Body of pancreas (tissue), 4 donors: ENCODE measurements around the gene ZNF268. TPM values are rescaled to one million over a fixed set of nuclear protein-coding genes. Genes with fewer than 3 reads are reported as not detected.

Source experiments
- ATAC-seq: fragments of 150-250 bp; one replicate; pipeline ENCODE4 v1.9.1; 2016
- DNase-seq, 4 donors: peaks; one replicate each; pipeline ENCODE4 v3.0.0-alpha.2; 2019
- H3K27ac ChIP-seq, 4 donors: fragments of 200-600 bp; sonication (generic); 1 replicate in 3 of 4; 2 replicates in 1 of 4; pipeline versions ENCODE4 v1.5.1 to v1.6.1; 2016 to 2019; ENCODE audit warnings: mild to moderate bottlenecking in 1 of 4, mixed read lengths in 1 of 4, moderate library complexity in 1 of 4
- H3K27me3 ChIP-seq, 2 donors: fragments of 200-600 bp; sonication (generic); one replicate each; pipeline ENCODE4 v1.6.0; 2016; ENCODE audit warnings: mild to moderate bottlenecking in 1 of 2
- H3K36me3 ChIP-seq, 2 donors: fragments of 200-600 bp; sonication (generic); replicated peaks in 1 of 2; 2 replicates each; pipeline ENCODE4 v1.5.1; 2016; ENCODE audit warnings: low read depth in 2 of 2; ENCODE audit not compliant: insufficient read depth in 1 of 2
- H3K4me1 ChIP-seq: fragments of 200-600 bp; sonication (generic); one replicate; pipeline ENCODE4 v1.6.0; 2016
- H3K4me3 ChIP-seq, 2 donors: fragments of 200-600 bp; sonication (generic); 1 replicate in 1 of 2; 2 replicates in 1 of 2; pipeline ENCODE4 v1.5.1; 2016 to 2019
- H3K9me3 ChIP-seq, 3 donors: fragments of 200-600 bp; sonication (generic); 1 replicate in 2 of 3; 2 replicates in 1 of 3; pipeline ENCODE4 v1.5.1; 2016
- CTCF ChIP-seq, 7 experiments: fragments of 450-650 bp in 4 of 7; fragments of 200-600 bp in 3 of 7; sonication (generic) in 3 of 7; IDR thresholded peaks; one replicate each; pipeline ENCODE4 v1.5.1; 2016 to 2019; ENCODE audit warnings: antibody characterized with exemption in 7 of 7
- POLR2A ChIP-seq, 3 donors: fragments of 450-650 bp; IDR thresholded peaks; one replicate each; pipeline ENCODE4 v1.6.1; 2016; ENCODE audit warnings: antibody characterized with exemption in 3 of 3, mild to moderate bottlenecking in 2 of 3
- WGBS, 2 donors: methylation state at CpG; one replicate each; pipeline ENCODE4 v1.1.5; 2017; 5-methylcytosine and 5-hydroxymethylcytosine counted together
- intact Hi-C: fragments of 100-400 bp; cut with DNase I; formaldehyde crosslinking; loops from one replicate; pipeline ENCODE4 v1.15.1; 2023
- total RNA-seq, 2 donors: library from RNA; depleted of rRNA; stranded (reverse); fragments of >200 nt; gene quantifications; one replicate each; pipeline ENCODE4 v1.1.0, GENCODE V29; 2016

The ZNF268 gene
- total RNA-seq, 2 donors from 2014 or later, result 3.6 to 8.3 TPM

GRCh38 chr12:133165776-133166175 is 15.5 kb upstream of the ZNF268 start:
- TF ChIP-seq POLR2A (IDR thresholded peaks at IDR 0.05) (no peak), CTCF (IDR thresholded peaks at IDR 0.05) (no peak)
- H3K36me3 ChIP-seq, result no peaks in the 10 kb centered on the region
- peaks cover 0 to 13% (median 0%) of the 10 kb centered on the region in 3 donors for H3K9me3 ChIP-seq
- H3K27me3 ChIP-seq, result no peaks in the 10 kb centered on the region
- DNase-seq (no peak), ATAC-seq (no peak)
- no peak overlapping the region for H3K27ac ChIP-seq
- no peak overlapping the region for H3K4me3 ChIP-seq
- no peaks in the 10 kb centered on the region for H3K4me1 ChIP-seq
- 78 to 89% methylated on average over 3 of the region's 3 CpGs for WGBS, 2 donors
- intact Hi-C loops, result no loop called here

- no peak for ATAC-seq
- Histone ChIP-seq H3K4me1 (no peaks in the 10 kb centered on the region), H3K36me3 (no peaks in the 10 kb centered on the region), H3K27ac (no peak overlapping the region), H3K4me3 (no peak overlapping the region), H3K27me3 (no peaks in the 10 kb centered on the region), H3K9me3 (peaks cover 0 to 18% (median 0%) of the 10 kb centered on the region in 3 donors)
- no peak for TF ChIP-seq POLR2A (IDR thresholded peaks at IDR 0.05)
- no peak for DNase-seq
- WGBS, 2 donors, result 41 to 73% methylated on average over 1 of the region's 1 CpG
- intact Hi-C loops, result no loop called here
Measured at GRCh38 chr12:133172491-133172890, 8.8 kb upstream of the ZNF268 start.

DNA sequence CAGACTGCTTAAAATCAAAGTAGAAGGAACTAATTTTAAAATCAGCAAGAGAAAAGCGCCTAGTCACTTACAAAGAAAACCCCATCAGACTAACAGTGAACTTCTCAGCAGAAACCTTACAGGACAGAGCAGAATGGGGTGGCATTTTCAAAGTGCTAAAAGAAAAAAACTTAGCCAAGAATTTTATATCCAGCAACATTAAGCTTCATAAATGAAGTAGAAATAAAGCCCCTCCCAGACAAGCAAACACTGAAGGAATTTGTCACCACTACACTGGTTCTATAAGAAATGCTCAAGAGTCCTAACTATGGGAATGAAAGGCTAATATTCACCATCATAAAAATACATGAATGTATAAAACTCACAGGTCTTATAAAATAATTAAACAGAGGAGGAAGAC is 6.4 kb upstream of the ZNF268 start:
- no peak for ATAC-seq
- Histone ChIP-seq H3K36me3 (no peaks in the 10 kb centered on the region), H3K9me3 (peaks cover 0 to 18% (median 0%) of the 10 kb centered on the region in 3 donors), H3K4me3 (no peak overlapping the region), H3K27ac (no peak overlapping the region), H3K4me1 (no peaks in the 10 kb centered on the region), H3K27me3 (no peaks in the 10 kb centered on the region)
- DNase-seq, result no peak
- 48 to 52% methylated on average over 1 of the region's 1 CpG for WGBS, 2 donors
- TF ChIP-seq POLR2A (IDR thresholded peaks at IDR 0.05) (no peak), CTCF (IDR thresholded peaks at IDR 0.05) (no peak)
- intact Hi-C loops, result no loop called here

GRCh38 chr12:133180669-133181068 is 626 bp upstream of the ZNF268 start:
- Histone ChIP-seq H3K9me3 (peaks cover 0 to 16% (median 0%) of the 10 kb centered on the region in 3 donors), H3K27ac (peak overlapping the region in 1 of 4 donors; percentile 81), H3K27me3 (no peaks in the 10 kb centered on the region), H3K4me1 (peaks cover 11% of the 10 kb centered on the region), H3K4me3 (no peak overlapping the region), H3K36me3 (peaks cover 0 to 2% of the 10 kb centered on the region in 2 donors)
- ATAC-seq (no peak), DNase-seq (no peak)
- intact Hi-C loops, result no loop called here
- 94% methylated on average over 8 of the region's 8 CpGs for WGBS, 2 donors
- TF ChIP-seq CTCF (IDR thresholded peaks at IDR 0.05) (no peak), POLR2A (IDR thresholded peaks at IDR 0.05) (no peak)

GRCh38 chr12:133190176-133190575 is 8.9 kb downstream of the ZNF268 start:
- Histone ChIP-seq H3K4me3 (no peak overlapping the region), H3K9me3 (peaks cover 0 to 78% (median 8%) of the 10 kb centered on the region in 3 donors), H3K27me3 (no peaks in the 10 kb centered on the region), H3K27ac (no peak overlapping the region), H3K4me1 (no peaks in the 10 kb centered on the region), H3K36me3 (peaks cover 75% of the 10 kb centered on the region in 2 donors)
- no peak for TF ChIP-seq POLR2A (IDR thresholded peaks at IDR 0.05)
- TF ChIP-seq CTCF (IDR thresholded peaks at IDR 0.05), result no peak
- no peak for ATAC-seq
- 91 to 98% methylated on average over 2 of the region's 2 CpGs for WGBS, 2 donors
- no peak for DNase-seq
- intact Hi-C loops, result no loop called here
